ENCODE measurements around the gene NRM.
A peak's percentile ranks its signal among the peaks of the same experiment; 100 is the strongest.
"Not testable (repeated sequence)": the region's sequence is repeated elsewhere in the genome, so short reads cannot be mapped to it uniquely, and the experiment has no call there.

Gene NRM

DNA sequence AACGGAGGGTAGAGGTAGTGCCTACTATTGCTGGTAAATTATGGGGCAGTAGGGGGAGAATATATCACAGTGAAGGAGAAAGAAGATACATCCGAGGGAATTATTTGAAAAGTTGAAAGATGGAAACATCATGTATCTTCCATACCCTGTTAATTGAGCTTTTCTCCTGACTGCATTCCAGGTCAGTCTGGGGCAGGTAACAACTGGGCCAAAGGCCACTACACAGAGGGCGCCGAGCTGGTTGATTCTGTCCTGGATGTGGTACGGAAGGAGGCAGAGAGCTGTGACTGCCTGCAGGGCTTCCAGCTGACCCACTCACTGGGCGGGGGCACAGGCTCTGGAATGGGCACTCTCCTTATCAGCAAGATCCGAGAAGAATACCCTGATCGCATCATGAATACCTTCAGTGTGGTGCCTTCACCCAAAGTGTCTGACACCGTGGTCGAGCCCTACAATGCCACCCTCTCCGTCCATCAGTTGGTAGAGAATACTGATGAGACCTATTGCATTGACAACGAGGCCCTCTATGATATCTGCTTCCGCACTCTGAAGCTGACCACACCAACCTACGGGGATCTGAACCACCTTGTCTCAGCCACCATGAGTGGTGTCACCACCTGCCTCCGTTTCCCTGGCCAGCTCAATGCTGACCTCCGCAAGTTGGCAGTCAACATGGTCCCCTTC, 32.5 kb upstream of the NRM start:
- Histone ChIP-seq H3K4me2 (ENCODE audit: low read length) (peak overlapping the region; percentile 60), H3K4ac (ENCODE audit: low read depth, low read length) (peak overlapping the region; percentile 8), H3K4me3 (ENCODE audit: low read depth, low read length) (peak overlapping the region; percentile 39), H3K79me1 (ENCODE audit: low read length) (peaks cover 20% of the 10 kb centered on the region), H3K79me2 (ENCODE audit: control insufficient read depth, insufficient read depth, low read length, poor library complexity) (peaks cover 17% of the 10 kb centered on the region), H3K36me3 (ENCODE audit: control insufficient read depth in 1 of 2, insufficient read depth in 2 of 2, low read length in 2 of 2) (peaks cover 33 to 44% of the 10 kb centered on the region in 2 experiments)
- not testable (repeated sequence) for H3K9ac ChIP-seq (ENCODE audit: low read length); H4K91ac ChIP-seq (ENCODE audit: low read depth, low read length); H2BK5ac ChIP-seq (ENCODE audit: low read depth, low read length, poor library complexity); H3K4me1 ChIP-seq (ENCODE audit: control insufficient read depth in 1 of 2, insufficient read depth in 2 of 2, low read length in 2 of 2); H3K23ac ChIP-seq (ENCODE audit: low read length); DNase-seq; H2BK120ac ChIP-seq (ENCODE audit: insufficient read depth, low read length, poor library complexity); H3K27me3 ChIP-seq (ENCODE audit: insufficient read depth, low read length); H3K9me3 ChIP-seq (ENCODE audit: insufficient read depth, low read depth, low read length); H3K27ac ChIP-seq (ENCODE audit: low read depth, low read length); H3K14ac ChIP-seq (ENCODE audit: low read length); H4K12ac ChIP-seq (ENCODE audit: low read depth, low read length); H2AFZ ChIP-seq (ENCODE audit: insufficient read depth, low read length, poor library complexity); H2BK12ac ChIP-seq (ENCODE audit: low read length); H2AK5ac ChIP-seq (ENCODE audit: low read length); H3K18ac ChIP-seq (ENCODE audit: low read length); H4K8ac ChIP-seq (ENCODE audit: low read depth, low read length)
- no CpG with 5 or more reads among the region's 16 CpGs for WGBS (ENCODE audit: extremely low coverage, insufficient coverage, insufficient read length)

DNA sequence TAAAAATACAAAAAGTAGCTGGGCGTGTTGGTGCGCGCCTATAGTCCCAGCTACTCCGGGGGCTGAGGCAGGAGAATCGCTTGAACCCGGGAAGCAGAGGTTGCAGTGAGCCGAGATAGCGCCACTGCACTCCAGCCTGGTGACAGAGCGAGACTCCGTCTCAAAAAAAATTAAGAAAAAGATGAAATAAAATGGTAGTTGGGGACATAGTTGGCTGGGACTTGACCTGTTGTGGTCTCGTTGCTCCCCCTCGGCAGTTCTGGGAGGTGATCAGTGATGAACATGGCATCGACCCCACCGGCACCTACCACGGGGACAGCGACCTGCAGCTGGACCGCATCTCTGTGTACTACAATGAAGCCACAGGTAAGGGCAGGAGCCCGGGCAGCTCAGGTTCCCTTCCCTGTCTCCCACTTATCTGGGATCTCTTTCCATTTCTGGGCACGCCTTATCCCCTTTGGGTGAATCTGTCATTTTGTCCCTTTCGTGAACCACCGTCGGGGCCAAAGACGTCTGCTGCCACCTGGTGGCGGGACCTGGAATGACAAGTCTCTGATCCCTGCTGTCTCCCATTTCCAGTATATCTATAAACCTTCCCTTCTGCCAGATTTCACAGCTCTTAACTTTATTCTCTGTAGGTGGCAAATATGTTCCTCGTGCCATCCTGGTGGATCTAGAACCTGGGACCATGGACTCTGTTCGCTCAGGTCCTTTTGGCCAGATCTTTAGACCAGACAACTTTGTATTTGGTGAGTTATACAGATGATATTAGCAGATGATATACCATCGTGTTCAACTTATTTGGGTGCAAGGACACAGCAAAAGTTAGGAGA, 31.7 kb upstream of the NRM start:
- H3K4ac ChIP-seq (ENCODE audit: low read depth, low read length): no peak overlapping the region
- peak overlapping the region; percentile 18 for H3K9ac ChIP-seq (ENCODE audit: low read length)
- no peak overlapping the region for H2AFZ ChIP-seq (ENCODE audit: insufficient read depth, low read length, poor library complexity)
- peaks cover 20% of the 10 kb centered on the region for H3K79me1 ChIP-seq (ENCODE audit: low read length)
- peaks cover 28 to 39% of the 10 kb centered on the region in 2 experiments for H3K36me3 ChIP-seq (ENCODE audit: control insufficient read depth in 1 of 2, insufficient read depth in 2 of 2, low read length in 2 of 2)
- peak overlapping the region; percentile 90 for H3K4me3 ChIP-seq (ENCODE audit: low read depth, low read length)
- H3K9me3 ChIP-seq (ENCODE audit: insufficient read depth, low read depth, low read length): peaks cover 4% of the 10 kb centered on the region
- no peak overlapping the region for H2BK5ac ChIP-seq (ENCODE audit: low read depth, low read length, poor library complexity)
- peaks cover 0 to 4% of the 10 kb centered on the region in 2 experiments for H3K4me1 ChIP-seq (ENCODE audit: control insufficient read depth in 1 of 2, insufficient read depth in 2 of 2, low read length in 2 of 2)
- no peak overlapping the region for H3K27ac ChIP-seq (ENCODE audit: low read depth, low read length)
- H3K27me3 ChIP-seq (ENCODE audit: insufficient read depth, low read length): no peaks in the 10 kb centered on the region
- no peak overlapping the region for H4K12ac ChIP-seq (ENCODE audit: low read depth, low read length)
- H2BK120ac ChIP-seq (ENCODE audit: insufficient read depth, low read length, poor library complexity): no peak overlapping the region
- no peak overlapping the region for H4K8ac ChIP-seq (ENCODE audit: low read depth, low read length)
- no peak overlapping the region for H2BK12ac ChIP-seq (ENCODE audit: low read length)
- no peak overlapping the region for H3K18ac ChIP-seq (ENCODE audit: low read length)
- WGBS (ENCODE audit: extremely low coverage, insufficient coverage, insufficient read length): no CpG with 5 or more reads among the region's 27 CpGs
- DNase-seq: peak; percentile 79 to 88
- peak overlapping the region; percentile 60 for H3K4me2 ChIP-seq (ENCODE audit: low read length)
- no peak overlapping the region for H3K14ac ChIP-seq (ENCODE audit: low read length)
- H2AK5ac ChIP-seq (ENCODE audit: low read length): no peak overlapping the region
- peaks cover 17% of the 10 kb centered on the region for H3K79me2 ChIP-seq (ENCODE audit: control insufficient read depth, insufficient read depth, low read length, poor library complexity)
- H3K23ac ChIP-seq (ENCODE audit: low read length): no peak overlapping the region
- H4K91ac ChIP-seq (ENCODE audit: low read depth, low read length): no peak overlapping the region

DNA sequence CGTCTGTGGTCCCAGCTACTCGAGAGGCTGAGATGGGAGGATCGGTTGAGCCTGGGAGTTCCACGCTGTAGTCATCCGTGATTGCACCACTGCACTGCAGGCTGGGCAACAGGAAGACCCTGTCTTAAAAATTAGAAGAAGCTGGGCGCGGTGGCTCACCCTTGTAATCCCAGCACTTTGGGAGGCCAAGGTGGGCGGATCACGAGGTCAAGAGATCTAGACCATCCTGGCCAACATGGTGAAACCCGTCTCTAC, 31.2 kb upstream of the NRM start:
- not testable (repeated sequence) for H3K27me3 ChIP-seq (ENCODE audit: insufficient read depth, low read length); H3K9me3 ChIP-seq (ENCODE audit: insufficient read depth, low read depth, low read length); H2BK120ac ChIP-seq (ENCODE audit: insufficient read depth, low read length, poor library complexity); H4K8ac ChIP-seq (ENCODE audit: low read depth, low read length); H3K4me1 ChIP-seq (ENCODE audit: control insufficient read depth in 1 of 2, insufficient read depth in 2 of 2, low read length in 2 of 2); H2AK5ac ChIP-seq (ENCODE audit: low read length); H2BK12ac ChIP-seq (ENCODE audit: low read length); H3K23ac ChIP-seq (ENCODE audit: low read length); H2AFZ ChIP-seq (ENCODE audit: insufficient read depth, low read length, poor library complexity); H3K18ac ChIP-seq (ENCODE audit: low read length)
- Histone ChIP-seq H3K79me1 (ENCODE audit: low read length) (peaks cover 21% of the 10 kb centered on the region), H2BK5ac (ENCODE audit: low read depth, low read length, poor library complexity) (peak overlapping the region; percentile 95), H3K79me2 (ENCODE audit: control insufficient read depth, insufficient read depth, low read length, poor library complexity) (peaks cover 18% of the 10 kb centered on the region), H3K9ac (ENCODE audit: low read length) (peak overlapping the region; percentile 93), H4K12ac (ENCODE audit: low read depth, low read length) (peak overlapping the region; percentile 93), H3K4ac (ENCODE audit: low read depth, low read length) (peak overlapping the region; percentile 100), H3K27ac (ENCODE audit: low read depth, low read length) (peak overlapping the region; percentile 96), H3K4me3 (ENCODE audit: low read depth, low read length) (peak overlapping the region; percentile 90), H3K14ac (ENCODE audit: low read length) (peak overlapping the region; percentile 97), H4K91ac (ENCODE audit: low read depth, low read length) (peak overlapping the region; percentile 96), H3K4me2 (ENCODE audit: low read length) (peak overlapping the region; percentile 60), H3K36me3 (ENCODE audit: control insufficient read depth in 1 of 2, insufficient read depth in 2 of 2, low read length in 2 of 2) (peaks cover 28 to 39% of the 10 kb centered on the region in 2 experiments)
- peak; percentile 50 to 57 for DNase-seq
- no CpG with 5 or more reads among the region's 10 CpGs for WGBS (ENCODE audit: extremely low coverage, insufficient coverage, insufficient read length)

DNA sequence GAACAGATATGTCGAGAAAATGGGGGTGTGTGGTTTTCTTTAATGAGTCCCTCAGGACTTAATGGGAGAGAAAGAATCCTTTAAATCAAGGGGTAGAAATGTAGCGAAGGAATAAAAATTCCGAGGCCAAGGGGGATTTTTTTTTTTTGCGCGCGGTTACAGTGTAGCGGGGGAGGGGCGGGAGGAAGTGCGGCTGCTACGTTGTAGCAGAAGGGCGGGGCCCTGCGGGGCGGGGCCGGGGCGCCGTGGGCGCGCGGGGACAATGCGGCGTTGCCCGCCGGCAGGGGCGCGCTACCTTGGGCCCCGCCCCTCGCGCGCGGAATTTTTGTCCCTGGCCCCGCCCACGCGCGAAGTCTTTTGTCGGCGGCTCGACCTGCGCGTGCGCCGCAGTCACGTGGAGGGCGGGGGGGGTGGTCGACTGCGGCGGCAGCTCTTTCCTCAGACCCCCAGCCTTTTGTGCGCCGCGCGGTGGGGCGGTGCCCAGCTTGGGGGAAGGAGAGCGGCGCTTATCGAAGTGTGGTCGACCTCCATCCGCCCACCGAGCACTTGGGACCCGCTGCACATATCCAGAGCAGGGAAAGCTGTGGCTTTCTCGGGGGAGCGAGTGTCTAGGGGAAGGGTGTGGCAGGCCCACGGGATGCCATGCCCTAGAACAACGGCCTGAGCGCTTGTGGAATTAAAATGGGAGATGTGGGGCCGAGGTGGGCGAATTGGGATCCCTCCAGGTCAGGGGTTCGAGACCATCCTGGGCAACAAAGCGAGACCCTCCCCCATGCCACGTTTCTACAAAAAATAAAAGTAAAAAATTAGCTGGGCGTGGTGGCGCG, 30.6 kb upstream of the NRM start:
- Histone ChIP-seq H4K12ac (ENCODE audit: low read depth, low read length) (peak overlapping the region; percentile 93), H3K4me3 (ENCODE audit: low read depth, low read length) (peak overlapping the region; percentile 90), H3K4ac (ENCODE audit: low read depth, low read length) (peak overlapping the region; percentile 100), H3K79me1 (ENCODE audit: low read length) (peaks cover 26% of the 10 kb centered on the region), H3K14ac (ENCODE audit: low read length) (peak overlapping the region; percentile 97), H3K4me1 (ENCODE audit: control insufficient read depth in 1 of 2, insufficient read depth in 2 of 2, low read length in 2 of 2) (peaks cover 3 to 5% of the 10 kb centered on the region in 2 experiments), H3K18ac (ENCODE audit: low read length) (peak overlapping the region; percentile 96), H3K9ac (ENCODE audit: low read length) (peak overlapping the region; percentile 96), H2AK5ac (ENCODE audit: low read length) (peak overlapping the region; percentile 99), H2BK5ac (ENCODE audit: low read depth, low read length, poor library complexity) (peak overlapping the region; percentile 95), H2AFZ (ENCODE audit: insufficient read depth, low read length, poor library complexity) (peak overlapping the region; percentile 63), H3K4me2 (ENCODE audit: low read length) (peak overlapping the region; percentile 60), H3K27me3 (ENCODE audit: insufficient read depth, low read length) (no peaks in the 10 kb centered on the region), H3K23ac (ENCODE audit: low read length) (no peak overlapping the region), H2BK120ac (ENCODE audit: insufficient read depth, low read length, poor library complexity) (peak overlapping the region; percentile 84), H4K8ac (ENCODE audit: low read depth, low read length) (peak overlapping the region; percentile 95), H3K9me3 (ENCODE audit: insufficient read depth, low read depth, low read length) (peaks cover 4% of the 10 kb centered on the region), H3K27ac (ENCODE audit: low read depth, low read length) (peak overlapping the region; percentile 96), H2BK12ac (ENCODE audit: low read length) (no peak overlapping the region), H3K79me2 (ENCODE audit: control insufficient read depth, insufficient read depth, low read length, poor library complexity) (peaks cover 20% of the 10 kb centered on the region), H3K36me3 (ENCODE audit: control insufficient read depth in 1 of 2, insufficient read depth in 2 of 2, low read length in 2 of 2) (peaks cover 28 to 39% of the 10 kb centered on the region in 2 experiments), H4K91ac (ENCODE audit: low read depth, low read length) (peak overlapping the region; percentile 96)
- peak; percentile 90 to 97 for DNase-seq
- WGBS (ENCODE audit: extremely low coverage, insufficient coverage, insufficient read length): no CpG with 5 or more reads among the region's 71 CpGs

Measured in trophoblast cell (in vitro differentiated cells and primary cell).